Ovary (tissue), 9 donors: ENCODE results near the gene MRPS2. TPM values are rescaled to one million over a fixed set of nuclear protein-coding genes. Genes with fewer than 3 reads are reported as not detected.

Source experiments
- DNase-seq, 5 donors: peaks; one replicate each; pipeline ENCODE4 v3.0.0-alpha.2; 2019 to 2020
- H3K27ac ChIP-seq, 2 donors: fragments of 200-600 bp; one replicate each; pipeline versions ENCODE4 v1.5.1 to v1.8.0; 2019 to 2022
- H3K27me3 ChIP-seq: fragments of 200-600 bp; one replicate; pipeline ENCODE4 v1.8.0; 2022
- H3K36me3 ChIP-seq: fragments of 200-600 bp; sonication (generic); one replicate; pipeline ENCODE4 v1.5.1; 2019
- H3K4me1 ChIP-seq: one replicate; pipeline ENCODE4 v1.8.1; 2013; ENCODE audit warnings: mild to moderate bottlenecking, moderate library complexity; ENCODE audit not compliant: insufficient read depth
- H3K4me3 ChIP-seq: fragments of 200-600 bp; sonication (generic); one replicate; pipeline ENCODE4 v1.5.1; 2017
- H3K9me3 ChIP-seq, 2 donors: fragments of 200-600 bp in 1 of 2; sonication (generic) in 1 of 2; one replicate each; pipeline versions ENCODE4 v1.5.1 to v1.8.1; 2013 to 2019; ENCODE audit warnings: mild to moderate bottlenecking in 1 of 2, moderate library complexity in 1 of 2
- EP300 ChIP-seq: sonication (generic); formaldehyde crosslinking; IDR thresholded peaks from one replicate; pipeline ENCODE4 v1.6.1; 2017; ENCODE audit warnings: antibody characterized with exemption
- POLR2A ChIP-seq: fragments of 450-650 bp; IDR thresholded peaks from one replicate; pipeline ENCODE4 v1.6.1; 2017; ENCODE audit warnings: antibody characterized with exemption, mild to moderate bottlenecking, moderate library complexity
- WGBS, 3 donors: extraction: QIAGEN DNeasy Blood & Tissue Kit in 1 of 3; methylation state at CpG; one replicate each; pipeline versions ENCODE4 v1.1.5 to v1.1.7; 2013 to 2017; 5-methylcytosine and 5-hydroxymethylcytosine counted together
- intact Hi-C, 4 donors: fragments of 100-400 bp; cut with DNase I; formaldehyde crosslinking; loops; one replicate each; pipeline versions ENCODE4 v1.11.0 to v1.15.1; 2022 to 2023
- polyA plus RNA-seq, 2 donors: library from polyadenylated mRNA; stranded (reverse); fragments of 200-250 nt in 1 of 2; fragments of 350-450 nt in 1 of 2; fragmentation: Illumina TruSeq in 1 of 2; extraction: RNeasy Lipid Tissue Mini Kit (QIAGEN cat#74804) in 1 of 2; gene quantifications; one replicate each; pipeline ENCODE4 v1.2.3, GENCODE V29; 2013 to 2014
- total RNA-seq, 7 donors: library from RNA; depleted of rRNA in 2 of 7; stranded (reverse); fragments of >200 nt in 2 of 7; fragmentation: NEBNext Ultra II Directional in 3 of 7; extraction: Animal tissue kit (Norgen Biotek cat#: 25700) in 3 of 7; gene quantifications; one replicate each; pipeline versions ENCODE4 v1.1.0 to v1.2.4, GENCODE V29; 2016 to 2023
- TF ChIP-seq, protein P1 (sequence below), 3 donors: fragments of 450-650 bp in 2 of 3; fragments of 200-600 bp in 1 of 3; IDR thresholded peaks; one replicate each; pipeline versions ENCODE4 v1.5.1 to v1.8.0; 2016 to 2022; ENCODE audit warnings: antibody characterized with exemption in 3 of 3, mild to moderate bottlenecking in 1 of 3
- donor health status: DM: no; HTN: no; CAD: no; lungs with moderate emphysema.
- donor health status: DM: no; HTN: no; CAD: no.
- donor health status: Bipolar disorder and iron deficiency.
- donor health status: DM: yes; HTN: yes; CAD: no.
- donor health status: DM: no; HTN: no; CAD: no.
- donor health status: DM: yes; HTN: yes; CAD: no.

Gene MRPS2
- total and polyA plus RNA-seq, 9 donors: 9.7 to 53.2 (median 30.4) TPM

DNA sequence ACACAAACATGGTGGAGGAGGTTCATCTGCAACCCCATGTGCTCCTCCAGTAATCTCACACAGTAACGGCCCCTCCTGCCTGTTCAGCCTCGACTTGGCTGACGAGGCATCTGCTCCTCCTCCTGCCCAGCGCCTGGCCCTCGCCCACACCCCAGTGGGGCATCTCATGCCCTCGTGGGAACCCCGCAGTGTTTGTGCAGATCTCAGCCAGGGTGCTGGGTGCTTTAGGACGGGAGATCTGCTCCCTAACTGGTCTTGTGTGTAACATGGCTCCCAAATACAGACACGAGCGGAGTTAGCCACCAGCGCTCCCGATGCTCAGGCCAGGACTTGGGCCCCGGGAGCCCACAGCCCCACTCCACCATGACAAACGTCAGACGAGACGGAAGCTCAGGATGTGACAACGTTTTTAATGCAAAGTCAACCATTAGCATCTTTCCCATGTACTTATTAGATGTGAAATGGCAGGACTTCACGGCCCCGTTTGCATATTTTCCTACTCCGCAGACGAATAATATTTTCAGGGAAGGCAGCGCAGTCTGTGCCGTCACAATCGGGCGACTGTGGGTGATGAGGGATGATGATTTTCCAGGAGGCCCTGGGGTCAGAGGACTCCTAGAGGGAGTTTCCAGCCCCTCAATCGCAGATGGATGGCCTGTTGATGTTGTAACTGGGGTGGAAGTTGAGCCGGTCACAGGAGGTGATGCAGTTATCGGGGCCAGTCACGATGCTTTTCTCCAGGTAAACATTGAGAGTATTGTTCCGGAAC, 5.5 kb upstream of the MRPS2 start:
- Histone ChIP-seq H3K4me1 (peaks cover 5% of the 10 kb centered on the region), H3K36me3 (no peaks in the 10 kb centered on the region), H3K27ac (no peak overlapping the region), H3K9me3 (no peaks in the 10 kb centered on the region), H3K4me3 (no peak overlapping the region), H3K27me3 (no peaks in the 10 kb centered on the region)
- WGBS, 3 donors: 77 to 83% (median 81%) methylated on average over 30 of the region's 30 CpGs
- intact Hi-C loops: no loop called here
- DNase-seq: peak in 1 of 5 donors; percentile 10
- TF ChIP-seq EP300: no peak
- TF ChIP-seq POLR2A: no peak
- TF ChIP-seq, protein P1, sequence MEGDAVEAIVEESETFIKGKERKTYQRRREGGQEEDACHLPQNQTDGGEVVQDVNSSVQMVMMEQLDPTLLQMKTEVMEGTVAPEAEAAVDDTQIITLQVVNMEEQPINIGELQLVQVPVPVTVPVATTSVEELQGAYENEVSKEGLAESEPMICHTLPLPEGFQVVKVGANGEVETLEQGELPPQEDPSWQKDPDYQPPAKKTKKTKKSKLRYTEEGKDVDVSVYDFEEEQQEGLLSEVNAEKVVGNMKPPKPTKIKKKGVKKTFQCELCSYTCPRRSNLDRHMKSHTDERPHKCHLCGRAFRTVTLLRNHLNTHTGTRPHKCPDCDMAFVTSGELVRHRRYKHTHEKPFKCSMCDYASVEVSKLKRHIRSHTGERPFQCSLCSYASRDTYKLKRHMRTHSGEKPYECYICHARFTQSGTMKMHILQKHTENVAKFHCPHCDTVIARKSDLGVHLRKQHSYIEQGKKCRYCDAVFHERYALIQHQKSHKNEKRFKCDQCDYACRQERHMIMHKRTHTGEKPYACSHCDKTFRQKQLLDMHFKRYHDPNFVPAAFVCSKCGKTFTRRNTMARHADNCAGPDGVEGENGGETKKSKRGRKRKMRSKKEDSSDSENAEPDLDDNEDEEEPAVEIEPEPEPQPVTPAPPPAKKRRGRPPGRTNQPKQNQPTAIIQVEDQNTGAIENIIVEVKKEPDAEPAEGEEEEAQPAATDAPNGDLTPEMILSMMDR (IDR thresholded peaks at IDR 0.05): no peak

DNA sequence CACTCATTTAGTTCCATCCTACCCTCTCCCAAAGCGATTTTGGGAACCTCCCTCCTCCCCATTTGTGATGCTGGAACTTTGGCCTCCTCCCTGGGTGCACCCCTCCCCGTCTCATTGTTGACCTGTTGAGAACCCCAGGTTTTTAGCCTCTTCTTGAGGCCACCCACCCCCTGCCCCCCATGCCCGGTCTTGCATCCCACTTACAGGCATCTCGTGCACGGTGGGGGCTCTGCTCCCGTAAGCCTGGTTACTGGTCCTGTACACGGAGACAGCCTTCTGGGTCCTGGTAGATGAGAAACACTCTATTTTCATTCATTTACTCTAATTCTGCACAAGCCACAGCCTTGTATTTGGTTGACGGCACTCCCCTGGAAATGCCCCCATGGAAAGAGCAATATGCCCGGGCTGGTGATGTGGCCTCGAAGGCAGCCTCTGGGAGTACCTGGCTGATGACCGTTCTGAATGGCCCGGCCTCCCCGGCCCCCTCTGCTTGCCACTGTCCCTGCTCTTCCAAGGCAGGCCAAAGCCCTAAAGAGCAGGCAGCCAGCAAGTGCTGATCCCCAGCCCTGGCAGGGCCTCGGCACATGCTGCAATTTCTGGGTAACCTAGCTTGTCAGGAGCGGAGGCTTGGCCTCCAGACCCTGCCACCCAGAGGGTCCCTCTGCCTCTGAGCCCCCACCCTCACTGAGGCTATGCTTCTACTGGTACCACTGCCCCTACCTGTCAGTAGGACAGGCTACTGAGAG, 1.9 kb upstream of the MRPS2 start:
- intact Hi-C loops: no loop called here
- peak in 2 of 5 donors; percentile 14 to 30 for DNase-seq
- 74 to 81% (median 77%) methylated on average over 15 of the region's 15 CpGs for WGBS, 3 donors

DNA sequence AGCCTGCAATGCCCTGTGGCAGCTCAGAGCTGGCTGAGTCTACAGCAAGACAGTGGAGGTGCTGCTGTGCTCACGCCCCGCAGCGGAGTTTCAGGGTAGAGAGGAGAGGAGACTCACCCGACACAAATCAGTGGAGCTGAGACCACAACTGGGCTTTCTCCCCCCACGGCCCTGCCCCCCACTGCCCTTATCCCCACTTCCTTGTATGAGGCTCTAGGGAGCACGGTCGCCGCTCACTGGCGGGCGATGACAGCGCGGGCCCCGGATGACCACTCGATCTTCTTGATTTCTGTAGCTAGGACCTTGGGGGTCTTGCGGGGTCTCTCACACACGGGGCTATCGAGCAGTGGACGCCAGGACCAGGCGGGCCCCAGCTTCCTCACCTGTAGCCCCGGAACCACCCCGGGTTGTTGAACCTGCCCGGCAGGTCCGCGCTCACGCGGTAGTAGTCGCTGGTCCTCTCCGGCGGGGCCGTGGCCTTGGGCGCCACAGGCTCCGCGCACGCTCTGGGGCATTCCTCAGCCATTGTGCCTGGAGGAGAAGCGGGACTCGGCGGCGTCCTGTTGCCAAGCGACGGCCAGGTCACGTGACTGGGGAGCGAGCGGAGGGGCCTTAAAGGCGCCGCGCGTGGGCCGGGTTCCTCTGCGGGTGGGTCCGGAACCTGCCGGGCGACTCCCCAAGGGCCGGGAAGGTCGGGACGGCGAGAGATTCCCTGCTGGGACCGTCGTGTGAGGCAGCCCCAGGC, 984 bp upstream of the MRPS2 start:
- Histone ChIP-seq H3K4me3 (peak overlapping the region; percentile 89), H3K36me3 (peaks cover 3% of the 10 kb centered on the region), H3K9me3 (no peaks in the 10 kb centered on the region), H3K27me3 (no peaks in the 10 kb centered on the region), H3K27ac (peak overlapping the region in 1 of 2 donors; percentile 51), H3K4me1 (peaks cover 15% of the 10 kb centered on the region)
- no peak for TF ChIP-seq EP300
- TF ChIP-seq, protein P1 (IDR thresholded peaks at IDR 0.05): peak in 1 of 3 donors; percentile 16
- TF ChIP-seq POLR2A: no peak
- WGBS, 3 donors: 1 to 4% (median 1%) methylated on average over 7 to 58 of the region's 58 CpGs
- intact Hi-C loops: no loop called here
- peak; percentile 97 to 98 (median 98) for DNase-seq

More for the DNA sequence above, 1.9 kb upstream of the MRPS2 start:
- Histone ChIP-seq H3K4me3 (no peak overlapping the region), H3K9me3 (no peaks in the 10 kb centered on the region), H3K36me3 (no peaks in the 10 kb centered on the region), H3K4me1 (peaks cover 15% of the 10 kb centered on the region), H3K27me3 (no peaks in the 10 kb centered on the region), H3K27ac (no peak overlapping the region)
- TF ChIP-seq POLR2A (no peak), EP300 (no peak)
- TF ChIP-seq, protein P1 (IDR thresholded peaks at IDR 0.05): no peak

DNA sequence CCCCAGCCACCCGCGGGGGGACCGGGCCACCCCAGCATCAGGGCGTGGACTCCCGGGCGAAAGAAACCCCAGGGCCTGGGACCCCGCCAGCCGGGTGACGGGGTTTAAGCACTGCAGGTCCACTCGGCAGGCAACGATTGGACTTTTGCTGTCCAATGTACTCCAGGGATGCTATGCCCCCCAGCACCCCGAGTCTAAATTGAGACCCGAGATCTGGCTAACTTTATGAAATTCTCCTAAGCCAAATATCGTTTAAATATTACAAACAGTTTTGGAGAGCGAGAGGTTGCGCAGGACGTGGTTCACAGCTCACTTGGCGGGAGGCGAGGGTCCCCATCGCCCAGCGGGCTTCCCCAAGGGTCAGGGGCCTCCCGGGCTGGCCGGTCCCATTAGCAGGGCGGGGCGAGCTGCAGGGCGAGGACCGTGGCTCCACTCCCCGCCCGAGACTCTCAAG, 384 bp upstream of the MRPS2 start:
- peak overlapping the region; percentile 89 for H3K4me3 ChIP-seq
- peaks cover 3% of the 10 kb centered on the region for H3K36me3 ChIP-seq
- peak overlapping the region in 1 of 2 donors; percentile 51 for H3K27ac ChIP-seq
- H3K4me1 ChIP-seq: peaks cover 15% of the 10 kb centered on the region
- DNase-seq: no peak
- H3K9me3 ChIP-seq: no peaks in the 10 kb centered on the region
- TF ChIP-seq POLR2A (no peak), EP300 (no peak)
- TF ChIP-seq, protein P1 (IDR thresholded peaks at IDR 0.05): no peak
- intact Hi-C loops: no loop called here
- 0% methylated on average over 25 to 29 of the region's 29 CpGs for WGBS, 3 donors
- no peaks in the 10 kb centered on the region for H3K27me3 ChIP-seq
